GM11168 (cell line): ENCODE results near the gene ASPHD2.
"Not testable (repeated sequence)": the region's sequence is repeated elsewhere in the genome, so short reads cannot be mapped to it uniquely, and the experiment has no call there.

Experiments used
- in situ Hi-C: fragments of 300-500 bp; cut with MboI; formaldehyde crosslinking; loops from one replicate; pipeline ENCODE4 v1.12.0; 2022; ENCODE audit warnings: low sequenced_read_pairs; ENCODE audit not compliant: unreplicated experiment

Gene ASPHD2

DNA sequence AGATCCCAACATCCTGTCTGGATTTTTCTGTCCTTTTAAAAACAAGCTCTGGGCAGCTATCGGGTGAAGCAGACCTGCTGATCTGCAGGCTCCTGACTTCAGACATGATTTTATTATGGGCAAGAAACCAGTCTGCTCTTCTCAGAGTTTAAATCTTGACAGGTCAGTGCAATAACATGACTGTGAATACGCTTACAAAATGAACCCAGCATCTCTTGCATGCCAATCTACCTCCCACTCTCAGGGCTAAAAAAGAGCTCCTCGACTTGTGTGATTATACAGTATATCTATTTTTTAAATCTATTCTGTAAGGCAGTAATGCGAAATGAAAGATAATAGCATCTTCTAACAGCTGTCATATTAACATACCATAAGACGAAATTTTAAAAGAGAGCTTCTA, 18.7 kb upstream of the ASPHD2 start:
- in situ Hi-C loops = no loop called here

DNA sequence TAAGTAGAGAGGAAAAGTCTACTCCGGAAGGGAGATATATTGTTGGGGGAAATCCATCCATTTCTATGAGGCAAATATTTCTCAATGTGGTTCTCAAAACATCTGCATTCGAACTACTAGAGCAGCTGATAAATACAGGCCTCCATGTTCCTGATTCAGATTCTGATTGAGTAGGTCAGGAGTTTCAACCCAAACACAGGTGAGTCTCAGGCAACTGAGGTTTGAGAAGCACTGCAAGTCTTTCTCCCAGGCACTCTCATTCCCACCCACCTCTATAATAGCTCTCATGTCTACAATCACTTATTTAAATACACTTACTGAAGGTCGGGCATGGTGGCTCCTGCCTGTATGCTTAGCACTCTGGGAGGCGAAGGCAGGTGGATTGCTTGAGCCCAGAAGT, 14.7 kb upstream of the ASPHD2 start:
- in situ Hi-C loops = no loop called here

DNA sequence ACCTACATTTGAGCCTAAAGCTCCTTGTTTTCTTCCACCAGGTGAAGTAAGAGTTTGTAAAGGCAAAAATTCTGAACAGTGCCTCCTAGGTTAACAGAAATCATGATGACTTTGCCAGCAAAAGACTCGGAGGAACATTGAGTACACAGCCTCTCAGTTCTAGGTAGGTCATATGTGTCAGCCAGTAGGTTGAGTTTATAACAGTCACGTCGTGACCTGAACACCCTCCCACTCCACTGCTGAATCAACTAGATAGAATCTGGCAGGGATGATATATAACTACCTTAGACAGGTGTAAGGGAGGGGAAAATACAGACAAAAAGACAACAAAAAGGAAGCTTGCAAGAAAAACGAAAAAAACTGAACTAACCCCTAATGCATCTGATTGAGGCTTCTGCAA, 12.8 kb upstream of the ASPHD2 start:
- in situ Hi-C loops = no loop called here

DNA sequence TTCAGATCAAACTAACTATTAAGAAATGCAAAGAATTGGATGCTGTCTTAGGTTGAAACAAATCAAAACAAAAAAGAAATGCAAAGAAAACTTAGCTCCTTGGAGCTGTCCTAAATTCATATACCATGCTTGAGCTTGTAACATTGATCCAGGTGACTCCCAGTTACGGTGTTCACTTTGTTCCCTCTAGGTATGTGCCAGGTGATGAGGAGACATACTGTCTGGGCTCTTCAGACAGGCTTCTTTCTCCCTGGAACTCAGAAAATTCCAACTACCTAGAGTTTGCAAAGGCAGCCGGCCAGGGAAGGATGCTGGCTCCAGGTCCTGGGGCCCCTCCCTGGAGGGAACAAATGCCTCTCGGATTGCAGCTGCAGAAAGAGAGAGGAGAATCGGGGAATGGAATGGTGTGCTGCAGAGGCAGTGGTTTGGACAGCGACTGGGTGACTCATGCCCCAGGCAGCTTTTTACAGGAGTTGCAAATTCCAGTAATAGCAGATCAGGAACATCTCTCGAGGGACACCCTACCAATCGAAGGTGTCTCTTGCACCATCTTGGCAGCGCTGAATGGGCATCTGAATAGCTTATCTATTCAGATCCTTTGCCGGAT, 12.3 kb upstream of the ASPHD2 start:
- in situ Hi-C loops = no loop called here

DNA sequence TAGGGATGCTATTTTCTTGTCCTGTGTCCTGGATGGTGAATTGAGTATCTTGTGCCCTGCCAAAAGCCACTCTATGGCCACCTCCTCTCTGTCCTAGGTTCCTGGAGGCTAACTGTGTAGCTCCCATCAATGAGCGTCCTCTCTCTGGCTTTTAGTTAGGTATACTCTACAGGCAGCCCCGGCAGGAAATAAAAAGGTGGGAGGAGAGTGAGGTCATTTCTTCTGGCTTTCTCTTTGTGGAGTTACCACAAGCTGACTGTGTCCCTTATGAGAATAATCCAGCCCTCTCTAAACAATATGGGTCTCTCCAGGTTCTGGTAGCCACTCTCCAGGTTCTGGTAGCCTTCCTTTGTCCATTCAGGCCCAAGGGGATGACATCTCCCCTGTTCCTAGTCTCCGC, 11.7 kb upstream of the ASPHD2 start:
- in situ Hi-C loops = no loop called here

DNA sequence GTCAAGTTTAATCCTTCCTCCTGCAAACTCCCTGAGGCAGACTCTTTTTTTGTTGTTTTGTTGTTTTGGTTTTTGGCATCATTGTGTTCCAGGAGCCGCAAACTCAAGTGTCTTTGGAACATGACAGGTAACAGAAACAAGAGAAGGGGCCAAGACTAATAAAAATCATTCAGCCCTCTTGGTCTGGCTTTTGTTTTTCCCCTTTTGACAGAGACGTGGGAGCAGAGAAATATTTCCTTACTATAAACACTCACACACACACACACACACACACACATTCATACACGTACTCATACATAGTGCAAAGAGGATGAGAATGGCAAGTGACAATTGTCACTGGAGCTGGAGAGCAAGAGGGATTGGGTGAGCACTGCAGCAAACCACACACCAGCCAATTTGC, 10.4 kb upstream of the ASPHD2 start:
- in situ Hi-C loops = no loop called here

DNA sequence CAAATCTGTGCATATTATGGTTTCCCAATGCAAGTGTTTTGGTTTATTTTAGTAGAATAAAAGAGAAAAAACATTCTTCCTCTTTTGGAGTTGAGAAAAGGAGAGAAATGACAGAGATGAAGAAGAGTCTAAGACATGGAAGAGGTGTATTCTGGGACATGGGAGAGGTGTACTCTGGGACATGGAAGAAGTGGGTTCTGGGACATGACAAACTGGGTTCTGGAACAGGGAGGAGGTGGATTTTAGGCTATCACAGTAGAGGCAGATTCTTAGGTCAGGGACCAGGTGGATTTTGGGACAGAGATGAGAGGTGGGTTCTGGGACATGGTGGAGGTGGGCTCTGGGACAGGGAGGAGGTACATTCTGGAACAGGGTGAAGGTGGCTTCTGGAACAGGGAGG, 2.1 kb upstream of the ASPHD2 start:
- in situ Hi-C loops = no loop called here

DNA sequence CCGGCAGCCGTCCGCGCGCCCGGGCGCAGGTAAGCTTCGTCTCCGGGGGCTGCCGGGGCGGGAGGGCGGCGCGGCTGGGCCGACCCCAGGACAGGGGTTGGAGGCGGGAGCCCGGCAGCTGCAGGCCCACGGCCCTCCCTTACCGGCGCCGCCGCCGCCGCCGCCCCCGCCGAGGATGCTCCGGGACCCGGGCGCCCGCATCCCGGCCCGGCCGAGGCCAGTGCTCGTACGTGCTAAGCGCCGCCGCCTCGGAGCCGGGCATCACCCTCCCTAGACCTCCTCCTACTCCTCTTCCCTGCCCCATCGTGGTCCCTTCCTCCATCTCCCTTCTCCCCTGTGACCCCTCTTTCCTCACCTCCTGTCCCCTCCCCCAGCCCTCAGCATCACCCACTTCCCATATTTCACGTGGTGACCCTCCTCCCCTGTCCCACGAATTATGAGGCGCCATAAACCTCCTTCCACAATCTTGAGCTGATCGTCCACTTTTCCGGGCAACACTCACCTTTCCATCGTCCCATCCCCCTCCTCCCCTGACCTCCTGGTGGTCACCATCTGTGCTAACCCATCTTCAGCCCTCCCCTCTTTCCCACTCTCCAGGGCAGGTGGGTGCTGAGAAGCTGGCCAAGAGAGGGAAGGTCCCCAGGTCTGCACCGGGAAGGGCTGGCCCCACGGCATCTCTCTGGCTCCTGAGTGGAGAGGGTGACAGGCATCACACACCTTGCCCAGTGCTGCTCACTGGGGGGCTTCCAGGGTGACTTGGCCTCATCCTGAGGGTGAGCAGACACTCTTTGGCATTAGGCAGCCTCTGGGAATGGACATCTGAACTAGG, 612 bp downstream of the ASPHD2 start:
- in situ Hi-C loops = no loop called here

DNA sequence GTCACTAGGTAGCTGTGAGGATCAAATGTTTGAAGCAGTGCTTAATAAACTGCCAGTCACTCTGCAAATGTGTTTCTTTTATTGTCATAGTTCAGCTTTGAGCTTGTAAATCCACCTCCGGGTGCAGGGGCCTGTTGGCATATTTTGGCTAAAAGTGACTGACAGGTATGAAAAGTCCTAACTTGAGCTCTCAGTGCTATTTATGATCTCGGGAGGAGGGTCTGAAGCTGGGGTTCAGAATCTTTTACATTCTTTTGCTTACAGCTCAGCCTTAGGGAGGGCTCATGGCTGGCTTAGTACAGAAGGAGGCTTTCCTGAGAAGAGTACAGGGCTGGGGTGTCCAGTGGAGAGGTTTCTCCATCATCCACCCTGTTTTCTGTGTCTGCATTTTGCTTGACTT, 1.5 kb downstream of the ASPHD2 start:
- in situ Hi-C loops = no loop called here

DNA sequence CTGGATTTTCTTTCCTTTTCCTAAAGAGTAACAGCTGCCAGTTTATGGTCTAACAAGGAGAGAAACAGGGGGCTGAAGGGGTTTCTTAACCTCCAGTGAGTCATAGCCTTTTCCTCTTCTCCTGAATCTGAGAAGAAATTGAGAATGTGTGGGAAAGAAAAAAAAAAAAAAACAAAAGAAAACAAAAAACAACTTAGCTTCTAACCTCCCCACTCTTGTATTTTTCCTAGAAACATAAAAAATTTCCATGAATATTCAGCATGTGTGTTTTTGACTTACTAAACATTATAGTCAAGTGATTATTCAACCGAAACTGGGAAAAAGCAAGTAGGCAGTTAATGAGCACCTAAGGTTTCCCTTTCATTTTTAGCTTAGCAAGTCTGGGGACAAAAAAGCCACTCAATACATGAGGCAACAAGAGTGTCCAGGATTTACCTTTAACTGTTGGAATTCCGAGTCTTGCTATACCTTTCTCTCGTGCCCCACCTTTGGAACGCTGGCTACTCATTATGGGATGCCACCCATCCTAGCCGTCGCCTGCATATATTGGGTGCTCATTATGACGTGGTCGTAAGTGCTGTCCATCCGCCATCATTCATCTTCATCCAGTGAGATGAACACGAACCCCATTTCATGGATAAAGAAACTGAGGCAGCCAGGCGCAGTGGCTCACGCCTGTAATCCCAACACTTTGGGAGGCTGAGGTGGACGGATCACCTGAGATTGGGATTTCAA, 2.4 kb downstream of the ASPHD2 start:
- in situ Hi-C loops = no loop called here

DNA sequence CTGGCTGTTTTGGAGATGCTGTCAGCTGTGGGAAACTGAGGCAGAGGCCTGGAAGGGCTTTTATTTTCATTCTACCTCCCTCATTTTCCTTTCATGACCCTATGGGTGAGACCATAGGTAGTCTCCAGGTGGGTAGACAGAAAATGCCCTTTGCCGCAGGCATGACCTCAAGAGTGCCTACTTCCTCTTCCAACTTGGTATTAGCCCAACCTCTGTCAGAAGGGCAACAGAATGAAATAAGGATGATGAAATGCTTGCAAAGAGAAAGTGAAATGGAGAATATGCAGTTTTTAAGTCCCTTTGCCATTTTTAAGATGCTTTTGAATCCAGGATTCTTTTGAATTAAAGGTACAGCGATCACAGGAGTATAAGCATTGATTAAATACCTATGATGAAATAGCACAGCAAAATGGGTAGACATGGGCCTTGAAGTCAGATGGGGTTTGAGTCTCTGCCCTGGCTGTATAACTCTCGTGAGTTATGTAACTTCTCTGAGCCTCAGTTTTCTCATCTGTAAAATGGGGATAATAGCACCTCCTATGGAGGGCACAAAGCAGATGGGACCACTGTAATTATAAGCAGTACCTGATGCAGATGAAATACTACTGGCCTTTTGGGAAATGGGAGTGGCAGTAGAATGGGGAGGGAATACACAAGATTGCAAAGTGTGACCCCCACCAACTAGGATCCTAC, 3.7 kb downstream of the ASPHD2 start:
- in situ Hi-C loops = no loop called here

DNA sequence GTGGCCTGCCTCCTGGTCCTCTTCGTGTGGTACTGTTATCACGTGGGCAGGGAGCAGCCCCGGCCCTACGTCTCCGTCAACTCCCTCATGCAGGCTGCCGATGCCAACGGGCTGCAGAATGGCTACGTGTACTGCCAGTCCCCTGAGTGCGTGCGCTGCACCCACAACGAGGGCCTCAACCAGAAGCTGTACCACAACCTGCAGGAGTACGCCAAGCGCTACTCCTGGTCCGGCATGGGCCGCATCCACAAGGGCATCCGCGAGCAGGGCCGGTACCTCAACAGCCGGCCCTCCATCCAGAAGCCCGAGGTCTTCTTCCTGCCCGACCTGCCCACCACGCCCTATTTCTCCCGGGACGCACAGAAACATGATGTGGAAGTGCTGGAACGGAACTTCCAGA, 4.7 kb downstream of the ASPHD2 start:
- in situ Hi-C loops = no loop called here

DNA sequence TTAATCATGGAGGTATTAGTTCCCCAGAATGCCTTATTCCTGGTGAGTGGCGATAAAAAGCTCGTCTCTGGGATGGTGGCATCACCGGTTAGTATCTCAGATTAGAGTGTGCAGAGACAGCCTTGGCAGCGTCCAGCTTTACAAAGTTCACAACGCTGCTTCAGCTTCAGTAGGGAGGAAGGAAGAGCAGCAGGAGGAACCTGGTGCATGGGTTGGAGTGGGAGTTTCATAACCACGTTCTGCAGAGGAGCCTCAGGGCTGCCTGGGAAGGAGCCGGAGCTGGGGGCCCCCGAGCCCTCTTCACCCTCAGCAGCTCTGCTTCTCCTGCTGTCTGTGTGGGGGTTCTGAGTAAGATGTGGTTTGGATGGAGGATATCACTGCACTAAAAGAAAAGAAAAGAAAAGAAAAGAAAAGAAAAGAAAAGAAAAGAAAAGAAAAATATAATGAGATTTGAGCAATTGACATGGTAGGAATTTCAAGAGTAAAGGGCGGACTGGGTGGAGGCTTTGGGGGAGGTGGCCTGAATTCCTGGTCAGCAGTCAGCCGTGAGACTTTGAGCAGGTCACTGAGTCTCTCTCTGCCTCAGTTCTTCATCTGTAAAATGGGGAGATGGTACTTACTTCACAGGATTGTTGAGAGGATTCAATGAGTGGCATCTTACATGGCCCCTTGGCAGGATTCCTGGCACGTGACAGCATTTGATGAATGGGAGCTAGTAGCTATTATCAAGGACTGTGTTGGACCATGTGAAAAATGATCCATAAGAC, 6.5 kb downstream of the ASPHD2 start:
- in situ Hi-C loops = no loop called here

DNA sequence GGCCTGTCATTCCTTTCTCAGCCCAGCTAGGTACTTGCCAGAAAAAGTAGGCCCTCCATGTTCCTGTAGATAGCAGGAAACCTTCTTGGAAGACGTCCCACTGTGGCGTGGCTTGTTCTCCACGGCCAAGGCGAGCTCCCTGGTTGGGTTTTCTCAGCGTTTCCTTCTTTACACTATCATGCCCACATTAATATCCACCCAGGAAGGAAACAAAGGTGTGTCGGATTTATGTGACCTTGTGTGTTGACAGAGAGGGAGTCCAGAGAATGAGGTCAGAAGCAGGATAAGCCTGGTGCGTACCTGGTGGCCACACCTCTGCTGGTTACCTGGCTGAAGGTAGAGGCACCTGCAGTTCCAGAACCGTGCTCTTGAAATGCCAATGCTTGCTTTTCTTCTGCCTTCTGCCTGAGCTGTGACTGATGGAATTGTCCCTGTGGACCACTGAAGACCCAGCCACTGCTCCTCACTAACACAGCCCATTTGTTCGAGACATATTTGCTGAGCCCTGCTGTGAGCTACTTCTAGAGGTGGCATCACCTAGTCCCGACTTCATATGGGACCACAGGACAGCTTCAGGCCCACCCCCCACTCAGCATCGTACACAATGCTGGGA, 7.9 kb downstream of the ASPHD2 start:
- in situ Hi-C loops = no loop called here

DNA sequence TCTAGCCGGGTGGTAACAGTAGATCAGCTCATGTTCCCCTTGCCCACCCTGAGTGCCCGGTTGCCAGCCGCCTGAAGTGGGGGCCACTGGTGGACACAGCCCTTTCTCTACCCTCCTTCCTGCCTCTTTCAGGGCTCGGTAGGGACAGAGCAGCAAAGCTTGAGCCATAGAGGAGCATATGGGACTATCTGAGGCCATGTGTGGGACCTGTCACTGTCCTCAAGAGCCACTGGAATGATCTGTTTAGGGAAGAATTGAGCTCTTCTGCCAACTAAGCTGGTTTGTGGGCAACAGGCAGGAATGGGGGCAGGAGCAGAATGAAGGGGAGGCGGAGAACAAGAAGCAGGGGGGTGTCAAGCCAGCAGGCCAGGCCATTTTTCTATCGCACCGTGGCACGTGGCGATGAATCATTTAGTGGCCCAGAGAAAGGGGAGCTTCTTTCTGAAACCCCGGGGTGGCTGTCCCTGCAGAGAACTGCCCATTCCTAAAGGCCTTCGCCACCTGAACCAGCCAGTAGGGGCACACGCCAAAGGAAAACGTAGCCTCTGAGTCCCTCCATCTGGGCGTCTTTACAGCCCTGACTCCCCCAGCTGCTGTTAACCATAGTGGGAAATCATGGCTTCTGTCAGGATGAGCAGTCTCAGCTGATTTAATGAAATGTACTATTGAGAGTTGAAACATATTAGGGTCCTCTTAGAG, 8.8 kb downstream of the ASPHD2 start:
- in situ Hi-C loops = no loop called here

DNA sequence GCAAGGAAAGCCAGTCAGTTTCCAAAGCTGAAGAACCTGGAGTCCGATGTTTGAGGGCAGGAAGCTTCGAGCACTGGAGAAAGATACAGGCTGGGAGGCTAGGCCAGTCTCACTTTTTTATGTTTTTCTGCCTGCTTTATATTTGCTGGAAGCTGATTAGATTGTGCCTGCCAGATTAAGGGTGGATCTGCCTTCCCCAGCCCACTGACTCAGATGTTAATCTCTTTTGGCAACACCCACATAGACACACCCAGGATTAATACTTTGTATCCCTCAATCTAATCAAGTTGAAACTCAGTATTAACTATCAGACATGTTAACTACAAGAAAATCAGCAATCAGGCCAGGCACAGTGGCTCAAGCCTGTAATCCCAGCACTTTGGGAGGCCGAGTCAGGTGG, 9.7 kb downstream of the ASPHD2 start:
- in situ Hi-C loops = not testable (repeated sequence)

DNA sequence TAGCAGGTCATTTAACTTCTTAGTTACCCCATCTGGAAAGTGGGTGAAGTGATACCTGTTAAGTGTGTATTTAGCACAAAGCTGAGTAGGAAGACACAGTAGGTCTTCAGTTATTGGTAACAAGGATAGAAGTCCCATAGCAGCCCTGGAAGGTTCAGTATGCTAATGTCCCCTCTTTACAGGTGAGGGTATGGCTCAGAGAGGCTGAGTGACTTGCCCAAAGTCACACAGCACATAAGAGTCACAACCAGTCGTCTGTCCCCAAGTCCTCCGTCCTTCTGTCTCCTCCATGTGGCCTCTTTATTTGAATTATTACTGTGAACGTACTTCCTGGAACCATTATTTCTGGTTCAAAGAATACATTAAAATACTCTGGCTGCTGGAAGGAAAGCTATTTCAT, 10.5 kb downstream of the ASPHD2 start:
- in situ Hi-C loops = no loop called here

DNA sequence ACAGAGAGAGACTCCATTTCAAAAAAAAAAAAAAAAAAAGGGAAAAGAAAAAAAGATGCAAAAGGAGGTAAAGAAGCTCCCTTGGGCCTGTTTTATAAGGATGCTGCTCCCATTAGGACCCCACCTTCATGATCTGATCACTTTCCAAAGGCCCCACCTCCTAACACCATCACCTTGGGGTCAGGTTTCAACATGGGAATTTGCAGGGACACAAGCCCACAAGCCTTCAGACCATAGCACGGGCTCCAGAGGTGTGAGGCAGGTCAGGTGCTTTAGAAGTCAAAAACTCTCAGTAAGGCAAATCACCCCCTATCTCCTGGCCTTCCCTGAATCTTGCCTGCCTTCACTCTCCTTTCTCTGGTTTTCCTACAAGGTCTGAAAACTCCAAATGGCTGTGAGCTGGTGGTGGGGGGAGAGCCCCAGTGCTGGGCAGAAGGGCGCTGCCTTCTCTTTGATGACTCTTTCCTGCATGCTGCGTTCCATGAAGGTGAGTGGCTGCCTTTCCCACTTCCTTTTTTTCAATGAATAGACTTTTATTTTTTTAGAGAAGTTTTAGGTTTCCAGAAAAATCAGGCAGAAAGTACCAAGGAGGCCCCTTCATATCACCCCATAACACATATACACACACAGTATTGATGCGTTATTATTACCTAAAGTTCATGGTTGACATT, 13.2 kb downstream of the ASPHD2 start:
- in situ Hi-C loops = no loop called here
